ENCODE data around the gene ACTL8. TPM values are rescaled to one million over a fixed set of nuclear protein-coding genes. Genes with fewer than 3 reads are reported as not detected.
A peak's percentile ranks its signal among the peaks of the same experiment; 100 is the strongest.

Gene ACTL8
- polyA plus RNA-seq, 2 of the 4 experiments (the other 2 are of a cell fraction), result 0.30 to 1.3 TPM

GRCh38 chr1:17797478-17797877, 42.3 kb downstream of the ACTL8 start (continued):
- no peak for TF ChIP-seq ESRRA (IDR thresholded peaks at IDR 0.05; ENCODE audit: borderline replicate concordance, low read length)

- no peak for DNase-seq (ENCODE audit: low read depth in 1 of 2, low spot score in 1 of 2)
- no peak for TF ChIP-seq RFX5 (IDR thresholded peaks at IDR 0.05)
- no peak for TF ChIP-seq PBX3 (IDR thresholded peaks at IDR 0.05)
- no peak for TF ChIP-seq RAD21 (conservative IDR thresholded peaks at IDR 0.05 in 1 of 2, IDR thresholded peaks at IDR 0.05 in 1 of 2)
- TF ChIP-seq TP53 (CRISPR knock-in tag; IDR thresholded peaks at IDR 0.05), result no peak
- TF ChIP-seq CBX2 (IDR thresholded peaks at IDR 0.05; ENCODE audit: borderline replicate concordance, low read depth), result no peak
- TF ChIP-seq POLR2A (IDR thresholded peaks at IDR 0.05; ENCODE audit: low read length), result no peak
- no peak for TF ChIP-seq HEYL (CRISPR knock-in tag; IDR thresholded peaks at IDR 0.05)
- no peak for TF ChIP-seq RARB (CRISPR knock-in tag; IDR thresholded peaks at IDR 0.05)
- TF ChIP-seq ESRRA (IDR thresholded peaks at IDR 0.05; ENCODE audit: borderline replicate concordance, low read length), result no peak
- Histone ChIP-seq H3K4me2 (no peak overlapping the region), H3K27ac (no peak overlapping the region), H3K4me1 (0 out of 3 replicates have a peak, but pooled peaks cover 4% of the 10 kb centered on the region), H3K9me3 (no peaks in the 10 kb centered on the region), H3K4me3 (no peak overlapping the region)
- POLR2A ChIA-PET, result no interaction called here
- FAIRE-seq, result no peak
- CTCF ChIA-PET, result interaction anchor here (2.3 kb wide), 1 partner anchor 29 kb away, joined by 7 read pairs; no protein-coding TSS in a partner anchor
- 53% methylated on average over 7 of the region's 7 CpGs for WGBS (ENCODE audit: missing lambda C conversion rate)
- no peak for ATAC-seq
Observed at GRCh38 chr1:17798011-17798410, 42.9 kb downstream of the ACTL8 start.

GRCh38 chr1:17798799-17799382, 43.8 kb downstream of the ACTL8 start:
- no peak for FAIRE-seq
- Histone ChIP-seq H3K4me3 (no peak overlapping the region), H3K27ac (no peak overlapping the region), H3K4me2 (no peak overlapping the region), H3K9me3 (no peaks in the 10 kb centered on the region), H3K4me1 (0 out of 3 replicates have a peak, but pooled peaks cover 4% of the 10 kb centered on the region)
- no peak for DNase-seq (ENCODE audit: low read depth in 1 of 2, low spot score in 1 of 2)
- ChIA-PET CTCF (interaction anchor here (2.3 kb wide), 1 partner anchor 28 kb away, joined by 7 read pairs; no protein-coding TSS in a partner anchor), POLR2A (no interaction called here)
- ATAC-seq, result no peak
- 62% methylated on average over 16 of the region's 16 CpGs for WGBS (ENCODE audit: missing lambda C conversion rate)
- TF ChIP-seq MAFK (IDR thresholded peaks at IDR 0.05; ENCODE audit: partially characterized antibody), result peak; percentile 84
- TF ChIP-seq HMGXB4 (CRISPR knock-in tag; IDR thresholded peaks at IDR 0.05; ENCODE audit: borderline replicate concordance), result no peak

- ChIA-PET CTCF (interaction anchor here (2.3 kb wide), 1 partner anchor 27 kb away, joined by 7 read pairs; no protein-coding TSS in a partner anchor), POLR2A (no interaction called here)
- Histone ChIP-seq H3K9me3 (no peaks in the 10 kb centered on the region), H3K27ac (no peak overlapping the region), H3K4me3 (no peak overlapping the region), H3K4me2 (no peak overlapping the region), H3K4me1 (0 out of 3 replicates have a peak, but pooled peaks cover 4% of the 10 kb centered on the region)
- WGBS (ENCODE audit: missing lambda C conversion rate), result 46% methylated on average over 7 of the region's 8 CpGs
- ATAC-seq (no peak), FAIRE-seq (no peak), DNase-seq (ENCODE audit: low read depth in 1 of 2, low spot score in 1 of 2) (no peak)
- no peak for TF ChIP-seq EHMT2 (IDR thresholded peaks at IDR 0.05; ENCODE audit: low read depth)
- no peak for TF ChIP-seq SMC3 (IDR thresholded peaks at IDR 0.05)
- no peak for TF ChIP-seq HMGXB4 (CRISPR knock-in tag; IDR thresholded peaks at IDR 0.05; ENCODE audit: borderline replicate concordance)
- TF ChIP-seq HOXB5 (CRISPR knock-in tag; IDR thresholded peaks at IDR 0.05), result no peak
- no peak for TF ChIP-seq FOSB (CRISPR knock-in tag; IDR thresholded peaks at IDR 0.05)
- no peak for TF ChIP-seq EP300 (IDR thresholded peaks at IDR 0.05)
- no peak for TF ChIP-seq ZSCAN20 (CRISPR knock-in tag; IDR thresholded peaks at IDR 0.05)
- no peak for TF ChIP-seq E2F6 (IDR thresholded peaks at IDR 0.05; ENCODE audit: borderline replicate concordance, low read depth)
- no peak for TF ChIP-seq ZC3H11A (IDR thresholded peaks at IDR 0.05)
- TF ChIP-seq MAX (IDR thresholded peaks at IDR 0.05), result no peak
- TF ChIP-seq PBX3 (IDR thresholded peaks at IDR 0.05), result no peak
- TF ChIP-seq HES2 (IDR thresholded peaks at IDR 0.05), result no peak
- TF ChIP-seq SREBF2 (IDR thresholded peaks at IDR 0.05), result no peak
- no peak for TF ChIP-seq CEBPB (IDR thresholded peaks at IDR 0.05)
- TF ChIP-seq EHF (CRISPR knock-in tag; IDR thresholded peaks at IDR 0.05), result no peak
Observed at GRCh38 chr1:17799642-17800041, 44.5 kb downstream of the ACTL8 start.
